Neuronal stem cell (in vitro differentiated cells): ENCODE data around the gene FBXO44.
A peak's percentile ranks its signal among the peaks of the same experiment; 100 is the strongest.

Experiments
- DNase-seq: peaks from one replicate; pipeline ENCODE4 v3.0.0-alpha.2; 2013; ENCODE audit warnings: low spot score
- H2AFZ ChIP-seq: one replicate; pipeline ENCODE4 v1.6.1; 2013; ENCODE audit warnings: mild to moderate bottlenecking, low read length, inconsistent platforms
- H2AK5ac ChIP-seq: 2 replicates; pipeline ENCODE4 v1.6.1; 2013; ENCODE audit warnings: low read depth, mild to moderate bottlenecking, inconsistent platforms, low read length, moderate library complexity, mixed read lengths
- H2BK120ac ChIP-seq: 2 replicates; pipeline ENCODE4 v1.6.1; 2013; ENCODE audit warnings: low read depth, mild to moderate bottlenecking, inconsistent platforms, low read length, moderate library complexity, mixed read lengths
- H2BK12ac ChIP-seq: one replicate; pipeline ENCODE4 v1.6.1; 2013; ENCODE audit warnings: low read length, inconsistent platforms
- H2BK15ac ChIP-seq: 2 replicates; pipeline ENCODE4 v1.6.1; 2013; ENCODE audit warnings: mild to moderate bottlenecking, low read length, inconsistent platforms, mixed read lengths
- H2BK5ac ChIP-seq: one replicate; pipeline ENCODE4 v1.6.1; 2013; ENCODE audit warnings: inconsistent platforms, mild to moderate bottlenecking, low read length, moderate library complexity
- H3K14ac ChIP-seq: one replicate; pipeline ENCODE4 v1.6.1; 2013; ENCODE audit warnings: low read length, inconsistent platforms
- H3K18ac ChIP-seq: 2 replicates; pipeline ENCODE4 v1.6.1; 2013; ENCODE audit warnings: low read length, inconsistent platforms
- H3K23ac ChIP-seq: 2 replicates; pipeline ENCODE4 v1.6.1; 2013; ENCODE audit warnings: low read depth, mild to moderate bottlenecking, mixed read lengths, low read length, inconsistent platforms; ENCODE audit not compliant: poor library complexity
- H3K27ac ChIP-seq: replicated peaks from 3 replicates; pipeline ENCODE4 v1.5.1; 2013; ENCODE audit warnings: low read length, inconsistent platforms
- H3K27me3 ChIP-seq, 3 experiments: 2 replicates each; pipeline ENCODE4 v1.6.1; 2013; ENCODE audit warnings: low read length in 3 of 3, mild to moderate bottlenecking in 2 of 3, inconsistent platforms in 1 of 3, low read depth in 1 of 3, mixed read lengths in 1 of 3, moderate library complexity in 1 of 3; ENCODE audit not compliant: control insufficient read depth in 3 of 3, insufficient read depth in 3 of 3
- H3K36me3 ChIP-seq, 2 donors: replicated peaks in 1 of 2; 2 replicates each; pipeline ENCODE4 v1.6.1; 2013; ENCODE audit warnings: low read length in 2 of 2; ENCODE audit not compliant: control insufficient read depth in 2 of 2, insufficient read depth in 2 of 2
- H3K4ac ChIP-seq: 2 replicates; pipeline ENCODE4 v1.6.1; 2013; ENCODE audit warnings: inconsistent platforms, mild to moderate bottlenecking, low read length, moderate library complexity
- H3K4me1 ChIP-seq, 2 donors: 1 replicate in 1 of 2; 2 replicates in 1 of 2; pipeline ENCODE4 v1.6.1; 2013; ENCODE audit warnings: low read length in 2 of 2, low read depth in 1 of 2; ENCODE audit not compliant: control insufficient read depth in 2 of 2, insufficient read depth in 1 of 2
- H3K4me2 ChIP-seq: one replicate; pipeline ENCODE4 v1.6.1; 2013; ENCODE audit warnings: mild to moderate bottlenecking, low read length, inconsistent platforms; ENCODE audit not compliant: insufficient read depth, poor library complexity, severe bottlenecking
- H3K4me3 ChIP-seq, 2 donors: 2 replicates each; pipeline ENCODE4 v1.5.1; 2013; ENCODE audit warnings: low read length in 2 of 2, mild to moderate bottlenecking in 2 of 2, inconsistent platforms in 1 of 2, moderate library complexity in 1 of 2
- H3K79me1 ChIP-seq: one replicate; pipeline ENCODE4 v1.6.1; 2013; ENCODE audit warnings: low read depth, mild to moderate bottlenecking, inconsistent platforms, low read length, moderate library complexity
- H3K9ac ChIP-seq: one replicate; pipeline ENCODE4 v1.6.1; 2013; ENCODE audit warnings: mild to moderate bottlenecking, low read depth, low read length, inconsistent platforms; ENCODE audit not compliant: poor library complexity
- H3K9me3 ChIP-seq, 2 donors: replicated peaks in 1 of 2; 2 replicates each; pipeline versions ENCODE3 to v1.6.1; 2013; ENCODE audit warnings: low read length in 2 of 2, mild to moderate bottlenecking in 2 of 2, inconsistent platforms in 1 of 2, low read depth in 1 of 2, mixed read lengths in 1 of 2, moderate library complexity in 1 of 2; ENCODE audit not compliant: control insufficient read depth in 2 of 2, insufficient read depth in 1 of 2
- H4K8ac ChIP-seq: one replicate; pipeline ENCODE4 v1.6.1; 2013; ENCODE audit warnings: low read depth, mild to moderate bottlenecking, inconsistent platforms, low read length, moderate library complexity
- H4K91ac ChIP-seq: one replicate; pipeline ENCODE4 v1.6.1; 2013; ENCODE audit warnings: low read length, low read depth, mild to moderate bottlenecking, inconsistent platforms; ENCODE audit not compliant: poor library complexity
- WGBS, 2 donors: extraction: QIAGEN DNeasy Blood & Tissue Kit; methylation state at CpG; one replicate each; pipeline ENCODE4 v1.1.7; 2013; ENCODE audit warnings: missing lambda C conversion rate in 2 of 2, mixed read lengths in 1 of 2; ENCODE audit not compliant: insufficient read length in 2 of 2, insufficient replicate concordance in 1 of 2; ENCODE audit errors: extremely low coverage in 2 of 2; 5-methylcytosine and 5-hydroxymethylcytosine counted together

FBXO44 gene

DNA sequence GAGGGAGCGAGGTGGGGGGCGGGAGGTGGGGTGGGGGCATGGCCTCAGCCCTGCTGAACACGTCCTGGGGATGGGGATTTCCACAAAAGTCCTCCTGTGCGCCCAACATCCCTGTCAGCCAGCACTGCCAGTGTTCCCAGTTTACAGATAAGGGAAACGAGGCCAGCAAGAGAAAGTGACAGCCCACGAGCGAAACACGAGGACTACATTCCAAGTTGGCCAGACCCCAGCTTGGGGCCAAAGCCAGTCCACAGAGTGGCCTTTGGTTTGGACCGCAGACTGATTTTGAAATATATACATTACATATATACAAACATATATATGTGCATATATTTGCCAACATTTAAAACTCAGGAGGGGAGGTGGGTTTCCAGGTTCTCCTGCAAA, 5.4 kb upstream of the FBXO44 start:
- Histone ChIP-seq H3K9me3 (no peaks in the 10 kb centered on the region), H3K79me1 (no peaks in the 10 kb centered on the region), H3K4ac (no peak overlapping the region), H3K36me3 (no peaks in the 10 kb centered on the region), H3K4me3 (no peak overlapping the region), H3K4me2 (no peak overlapping the region), H3K14ac (no peak overlapping the region), H2AK5ac (peak overlapping the region; percentile 89), H4K91ac (no peak overlapping the region), H4K8ac (no peak overlapping the region), H3K23ac (no peak overlapping the region), H2BK15ac (no peak overlapping the region), H2BK12ac (no peak overlapping the region), H2AFZ (no peak overlapping the region), H3K27me3 (peaks cover 4 to 67% (median 44%) of the 10 kb centered on the region in 3 experiments), H3K18ac (no peak overlapping the region), H3K27ac (no peak overlapping the region), H2BK5ac (peak overlapping the region; percentile 89), H3K9ac (no peak overlapping the region), H2BK120ac (no peak overlapping the region), H3K4me1 (peaks cover 0 to 15% of the 10 kb centered on the region in 2 donors)
- no CpG with 5 or more reads among the region's 9 CpGs for WGBS, 2 donors
- DNase-seq: no peak

DNA sequence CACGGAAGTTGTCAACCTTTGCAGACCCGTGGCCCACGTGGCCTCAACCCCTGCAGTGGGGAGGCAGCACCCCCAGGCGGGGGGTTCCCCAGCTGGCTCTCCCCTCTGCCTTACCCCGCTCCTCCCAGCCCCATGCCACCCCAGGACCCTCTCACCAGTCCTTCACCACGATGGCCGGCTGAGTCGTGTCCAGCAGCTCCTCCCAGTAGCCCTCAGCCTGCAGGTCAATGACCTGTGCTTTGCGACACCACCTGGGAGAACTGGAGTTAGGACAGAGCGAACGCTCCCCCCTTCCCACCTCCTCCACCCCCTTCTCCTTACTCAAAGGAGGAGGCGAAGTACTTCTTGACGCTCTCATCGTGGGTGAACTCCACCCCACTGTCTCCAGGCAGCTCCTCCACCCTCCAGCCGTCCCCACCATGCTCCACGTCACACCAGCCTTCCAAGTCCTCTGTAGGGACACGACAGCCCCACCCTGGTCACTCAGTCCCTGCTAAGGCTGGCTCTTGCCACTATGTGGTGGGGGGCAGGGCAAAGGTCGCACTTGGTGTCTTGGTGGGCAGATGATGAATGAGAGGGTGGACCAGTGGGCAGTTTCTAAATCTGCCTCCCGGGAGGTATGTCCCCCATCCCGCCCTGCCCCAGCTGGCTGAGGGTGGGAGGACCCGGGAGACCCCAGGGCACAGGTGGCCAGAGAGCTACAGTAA, 4.9 kb upstream of the FBXO44 start:
- no peak overlapping the region for H3K4me2 ChIP-seq
- no peak overlapping the region for H3K23ac ChIP-seq
- peak overlapping the region; percentile 89 for H2AK5ac ChIP-seq
- H3K4me1 ChIP-seq: peaks cover 0 to 15% of the 10 kb centered on the region in 2 donors
- H2BK5ac ChIP-seq: peak overlapping the region; percentile 89
- H3K14ac ChIP-seq: peak overlapping the region; percentile 17
- peak overlapping the region; percentile 94 for H3K18ac ChIP-seq
- no peaks in the 10 kb centered on the region for H3K36me3 ChIP-seq
- no peak overlapping the region for H3K27ac ChIP-seq
- no peak overlapping the region for H4K91ac ChIP-seq
- DNase-seq: no peak
- no peak overlapping the region for H3K4ac ChIP-seq
- H2BK120ac ChIP-seq: no peak overlapping the region
- no peak overlapping the region for H2AFZ ChIP-seq
- peak overlapping the region; percentile 9 for H2BK15ac ChIP-seq
- no CpG with 5 or more reads among the region's 21 CpGs for WGBS, 2 donors
- no peaks in the 10 kb centered on the region for H3K79me1 ChIP-seq
- H4K8ac ChIP-seq: no peak overlapping the region
- H3K4me3 ChIP-seq: no peak overlapping the region
- H3K27me3 ChIP-seq: peaks cover 4 to 70% (median 44%) of the 10 kb centered on the region in 3 experiments
- H2BK12ac ChIP-seq: no peak overlapping the region
- no peaks in the 10 kb centered on the region for H3K9me3 ChIP-seq
- peak overlapping the region; percentile 40 for H3K9ac ChIP-seq

DNA sequence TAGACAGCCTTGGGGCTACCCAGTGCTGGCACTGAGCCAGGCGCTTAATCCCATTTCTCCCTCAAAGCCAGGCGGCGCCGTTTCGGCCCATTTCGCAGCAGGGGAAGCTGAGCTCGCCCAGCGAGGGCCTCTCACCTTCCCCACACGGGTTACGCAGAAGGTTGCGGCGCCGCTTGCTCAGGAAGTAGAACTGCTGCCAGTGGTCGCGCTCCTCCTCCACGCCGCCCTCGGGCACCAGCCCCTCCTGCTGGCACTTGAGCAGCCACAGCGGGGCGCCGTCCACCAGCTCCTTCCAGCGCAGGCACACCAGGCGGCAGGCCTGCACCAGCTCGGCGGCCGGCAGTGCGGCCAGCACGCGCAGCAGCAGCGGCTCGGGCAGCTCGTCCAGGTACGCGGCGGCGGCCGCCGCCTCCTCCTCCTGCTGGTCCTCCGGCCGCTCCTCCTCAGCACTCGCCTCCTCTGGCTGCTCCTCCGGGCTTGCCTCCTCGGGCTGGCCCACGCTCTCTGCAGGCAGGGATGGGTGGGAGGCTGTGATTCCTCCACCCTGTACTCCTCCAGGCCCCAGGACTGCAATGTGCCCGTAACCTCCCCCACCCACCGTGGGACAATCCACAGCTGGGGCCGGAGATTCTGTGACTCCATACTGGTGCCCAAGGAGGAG, 4.2 kb upstream of the FBXO44 start:
- H3K9me3 ChIP-seq: no peaks in the 10 kb centered on the region
- peak overlapping the region; percentile 68 for H2AFZ ChIP-seq
- no peak overlapping the region for H3K27ac ChIP-seq
- H3K79me1 ChIP-seq: no peaks in the 10 kb centered on the region
- H3K27me3 ChIP-seq: peaks cover 4 to 70% (median 44%) of the 10 kb centered on the region in 3 experiments
- no peaks in the 10 kb centered on the region for H3K36me3 ChIP-seq
- peak overlapping the region; percentile 85 for H2BK5ac ChIP-seq
- peak overlapping the region; percentile 42 for H2BK120ac ChIP-seq
- no peak overlapping the region for H3K4me3 ChIP-seq
- H4K8ac ChIP-seq: peak overlapping the region; percentile 57
- H3K23ac ChIP-seq: peak overlapping the region; percentile 77
- WGBS, 2 donors: no CpG with 5 or more reads among the region's 47 CpGs
- H3K9ac ChIP-seq: peak overlapping the region; percentile 68
- peak overlapping the region; percentile 89 for H2AK5ac ChIP-seq
- peak; percentile 53 for DNase-seq
- H3K4ac ChIP-seq: no peak overlapping the region
- H2BK15ac ChIP-seq: peak overlapping the region; percentile 82
- peak overlapping the region; percentile 66 for H3K14ac ChIP-seq
- no peak overlapping the region for H4K91ac ChIP-seq
- peak overlapping the region; percentile 88 for H2BK12ac ChIP-seq
- peak overlapping the region; percentile 94 for H3K18ac ChIP-seq
- peak overlapping the region; percentile 57 for H3K4me2 ChIP-seq
- H3K4me1 ChIP-seq: peaks cover 4 to 18% of the 10 kb centered on the region in 2 donors

DNA sequence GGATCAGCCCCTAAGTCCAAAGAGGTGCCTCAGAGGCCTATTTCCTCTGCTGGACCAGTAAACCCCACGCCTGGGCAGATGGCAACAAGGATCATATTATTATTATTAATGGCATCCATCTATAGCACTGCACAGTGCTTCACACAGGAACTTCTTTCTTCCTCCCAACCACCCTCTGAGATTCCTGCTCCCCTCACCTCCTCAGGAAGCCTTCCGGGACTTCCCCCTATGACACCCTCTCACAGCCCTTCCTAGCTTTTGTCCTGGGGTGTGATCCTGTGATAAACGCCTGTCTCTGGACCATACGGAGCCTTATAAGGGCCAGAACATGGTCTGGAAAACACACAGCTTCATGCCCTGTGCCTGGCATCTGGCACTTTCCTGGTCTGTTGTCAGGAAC, 3.7 kb upstream of the FBXO44 start:
- H3K36me3 ChIP-seq: peaks cover 0 to 1% of the 10 kb centered on the region in 2 donors
- no peaks in the 10 kb centered on the region for H3K9me3 ChIP-seq
- no peak for DNase-seq
- peak overlapping the region; percentile 77 for H3K23ac ChIP-seq
- H2BK12ac ChIP-seq: no peak overlapping the region
- no peak overlapping the region for H3K4me2 ChIP-seq
- H3K4me3 ChIP-seq: no peak overlapping the region
- H2AK5ac ChIP-seq: peak overlapping the region; percentile 68
- peak overlapping the region; percentile 94 for H3K18ac ChIP-seq
- H3K14ac ChIP-seq: peak overlapping the region; percentile 66
- no CpG with 5 or more reads among the region's 4 CpGs for WGBS, 2 donors
- H4K8ac ChIP-seq: no peak overlapping the region
- H2BK15ac ChIP-seq: peak overlapping the region; percentile 82
- H3K9ac ChIP-seq: no peak overlapping the region
- H2BK5ac ChIP-seq: peak overlapping the region; percentile 85
- peak overlapping the region; percentile 68 for H2AFZ ChIP-seq
- H2BK120ac ChIP-seq: peak overlapping the region; percentile 42
- H3K4me1 ChIP-seq: peaks cover 7 to 24% of the 10 kb centered on the region in 2 donors
- peaks cover 4 to 70% (median 44%) of the 10 kb centered on the region in 3 experiments for H3K27me3 ChIP-seq
- H3K79me1 ChIP-seq: no peaks in the 10 kb centered on the region
- H3K27ac ChIP-seq: no peak overlapping the region
- no peak overlapping the region for H3K4ac ChIP-seq
- H4K91ac ChIP-seq: no peak overlapping the region
